SK-N-SH (cell line): ENCODE data around the gene ARID1B. TPM values are rescaled to one million over a fixed set of nuclear protein-coding genes. Genes with fewer than 3 reads are reported as not detected.

Experiments
- CTCF ChIA-PET: fragments of 300-600, 350-600 bp; formaldehyde crosslinking; extraction: SDS; loops from one replicate; lab custom pipeline; 2021; lab: Yijun Ruan, JAX
- POLR2A ChIA-PET: fragments of 350-600 bp; sonication (Branson Sonifier 250); formaldehyde crosslinking; extraction: SDS; loops from one replicate; lab custom pipeline; 2020; ENCODE audit warnings: antibody characterized with exemption, inconsistent platforms; lab: Yijun Ruan, JAX
- DNase-seq: peaks from one replicate; pipeline ENCODE4 v3.0.0; 2012
- H2AFZ ChIP-seq: fragments of 200-600 bp; sonication (generic); 2 replicates; pipeline ENCODE4 v1.8.1; 2016; ENCODE audit warnings: antibody characterized with exemption, mild to moderate bottlenecking, low read depth
- H3F3A ChIP-seq: fragments of 200-600 bp; sonication (generic); replicated peaks from 2 replicates; pipeline ENCODE3; 2016; ENCODE audit warnings: antibody characterized with exemption, mild to moderate bottlenecking; ENCODE audit not compliant: insufficient read depth
- H3K27ac ChIP-seq, 2 experiments: fragments of 200-500 bp in 1 of 2; fragments of 200-600 bp in 1 of 2; sonication (Bioruptor generic) in 1 of 2; sonication (generic), shearing (Covaris generic) in 1 of 2; 2 replicates each; pipeline versions ENCODE4 v1.5.1 to v1.6.1; 2014 to 2016; ENCODE audit warnings: low read depth in 2 of 2, inconsistent platforms in 1 of 2, low read length in 1 of 2, mild to moderate bottlenecking in 1 of 2, mixed read lengths in 1 of 2
- H3K27me3 ChIP-seq: fragments of 200-600 bp; sonication (generic), shearing (Covaris generic); 2 replicates; pipeline ENCODE4 v1.6.1; 2016; ENCODE audit warnings: mixed run types; ENCODE audit not compliant: insufficient read depth
- H3K36me3 ChIP-seq, 2 experiments: fragments of 200-500 bp in 1 of 2; fragments of 200-600 bp in 1 of 2; sonication (Bioruptor generic) in 1 of 2; sonication (generic) in 1 of 2; replicated peaks in 1 of 2; 2 replicates each; pipeline versions ENCODE3 to v1.5.1; 2014 to 2016; ENCODE audit warnings: low read length in 1 of 2, mild to moderate bottlenecking in 1 of 2; ENCODE audit not compliant: insufficient read depth in 2 of 2, control insufficient read depth in 1 of 2
- H3K4me1 ChIP-seq, 2 experiments: fragments of 200-500 bp in 1 of 2; fragments of 200-600 bp in 1 of 2; sonication (Bioruptor generic) in 1 of 2; sonication (generic), shearing (Covaris generic) in 1 of 2; 2 replicates each; pipeline versions ENCODE4 v1.5.1 to v1.6.1; 2014 to 2016; ENCODE audit warnings: low read depth in 1 of 2, low read length in 1 of 2, mixed run types in 1 of 2; ENCODE audit not compliant: insufficient read depth in 2 of 2, control insufficient read depth in 1 of 2
- H3K4me2 ChIP-seq: fragments of 200-600 bp; sonication (generic), shearing (Covaris generic); 2 replicates; pipeline ENCODE4 v1.6.1; 2017; ENCODE audit warnings: mixed run types
- H3K4me3 ChIP-seq, 2 experiments: fragments of 200-500 bp in 1 of 2; fragments of 200-600 bp in 1 of 2; sonication (Bioruptor generic) in 1 of 2; sonication (generic), shearing (Covaris generic) in 1 of 2; 2 replicates each; pipeline versions ENCODE4 v1.5.1 to v1.8.1; 2014 to 2016; ENCODE audit warnings: low read depth in 2 of 2, inconsistent platforms in 1 of 2, low read length in 1 of 2, mild to moderate bottlenecking in 1 of 2, mixed read lengths in 1 of 2, moderate library complexity in 1 of 2
- H3K79me2 ChIP-seq: fragments of 200-600 bp; sonication (generic); 2 replicates; pipeline ENCODE4 v1.8.1; 2017; ENCODE audit warnings: mild to moderate bottlenecking; ENCODE audit not compliant: insufficient read depth
- H3K9ac ChIP-seq: fragments of 200-600 bp; sonication (generic); 2 replicates; pipeline ENCODE4 v1.6.1; 2017; ENCODE audit warnings: mixed run types
- H3K9me2 ChIP-seq: fragments of 200-600 bp; sonication (generic); 2 replicates; pipeline ENCODE4 v1.6.1; 2017; ENCODE audit warnings: mixed run types
- H3K9me3 ChIP-seq: fragments of 200-600 bp; sonication (generic); 2 replicates; pipeline ENCODE4 v1.6.1; 2017; ENCODE audit warnings: mixed run types, mild to moderate bottlenecking, moderate library complexity
- H4K20me1 ChIP-seq: fragments of 200-600 bp; sonication (generic); 2 replicates; pipeline ENCODE4 v1.6.1; 2017; ENCODE audit warnings: mild to moderate bottlenecking, mixed run types; ENCODE audit not compliant: insufficient read depth
- FOSL2 ChIP-seq: IDR thresholded peaks from 2 replicates; pipeline ENCODE4 v1.4.0; 2012; ENCODE audit warnings: low read depth, mild to moderate bottlenecking, moderate library complexity, borderline replicate concordance
- FOXM1 ChIP-seq: IDR thresholded peaks from 2 replicates; pipeline ENCODE4 v1.4.0; 2012; ENCODE audit warnings: low read depth, mild to moderate bottlenecking
- GABPA ChIP-seq: IDR thresholded peaks from 2 replicates; pipeline ENCODE4 v1.4.0; 2012; ENCODE audit warnings: low read depth, mild to moderate bottlenecking
- GATA2 ChIP-seq: sonication (generic); formaldehyde crosslinking; IDR thresholded peaks from 2 replicates; pipeline ENCODE4 v1.5.0; 2020; ENCODE audit warnings: mild to moderate bottlenecking, missing genetic modification reagents
- IRF3 ChIP-seq: fragments of 150-350 bp; IDR thresholded peaks from 2 replicates; pipeline ENCODE4 v1.6.1; 2016; ENCODE audit warnings: mild to moderate bottlenecking, low read depth, low read length
- MAX ChIP-seq: IDR thresholded peaks from 2 replicates; pipeline ENCODE4 v1.4.0; 2012; ENCODE audit warnings: low read depth
- MEF2A ChIP-seq: IDR thresholded peaks from 2 replicates; pipeline ENCODE4 v1.4.0; 2012; ENCODE audit warnings: low read depth, borderline replicate concordance
- MXI1 ChIP-seq: IDR thresholded peaks from 2 replicates; pipeline ENCODE4 v1.6.1; 2012; ENCODE audit warnings: mild to moderate bottlenecking, low read depth, low read length, improper control_type of control experiment
- NRF1 ChIP-seq: IDR thresholded peaks from 2 replicates; pipeline ENCODE4 v1.6.1; 2012; ENCODE audit warnings: low read depth, mild to moderate bottlenecking, low read length
- PBX3 ChIP-seq: IDR thresholded peaks from 2 replicates; pipeline ENCODE4; 2012
- POLR2AphosphoS5 ChIP-seq: IDR thresholded peaks from 2 replicates; pipeline ENCODE4 v1.6.1; 2012; ENCODE audit warnings: low read depth, low read length
- RCOR1 ChIP-seq: fragments of 150-350 bp; IDR thresholded peaks from 2 replicates; pipeline ENCODE4 v1.6.1; 2017; ENCODE audit warnings: antibody characterized with exemption, low read length
- REST ChIP-seq: IDR thresholded peaks from 2 replicates; pipeline ENCODE4 v1.6.1; 2012; ENCODE audit warnings: mild to moderate bottlenecking, low read depth, low read length, moderate library complexity
- RFX5 ChIP-seq: IDR thresholded peaks from 2 replicates; pipeline ENCODE4 v1.6.1; 2012; ENCODE audit warnings: mild to moderate bottlenecking, improper control_type of control experiment, low read length
- SMC3 ChIP-seq: IDR thresholded peaks from 2 replicates; pipeline ENCODE4 v1.6.1; 2012; ENCODE audit warnings: low read depth, low read length, improper control_type of control experiment
- TEAD4 ChIP-seq: IDR thresholded peaks from 2 replicates; pipeline ENCODE4 v1.4.0; 2012; ENCODE audit warnings: mild to moderate bottlenecking, borderline replicate concordance; ENCODE audit not compliant: insufficient read depth
- YY1 ChIP-seq: IDR thresholded peaks from 2 replicates; pipeline ENCODE4 v1.4.0; 2012; ENCODE audit warnings: low read depth, mild to moderate bottlenecking
- WGBS: methylation state at CpG from one replicate; pipeline ENCODE4 v1.1.6; 2017; ENCODE audit warnings: low lambda C conversion rate; 5-methylcytosine and 5-hydroxymethylcytosine counted together
- polyA plus RNA-seq, 3 experiments: library from polyadenylated mRNA; depleted of rRNA; stranded (reverse); fragments of >200 nt; gene quantifications; 2 replicates each; pipeline ENCODE4 v1.2.3, GENCODE V29; 2012
- TF ChIP-seq, protein P1 (sequence below): fragments of 150-350 bp; IDR thresholded peaks from 2 replicates; pipeline ENCODE4 v1.6.1; 2017; ENCODE audit warnings: antibody characterized with exemption, low read length, low read depth, borderline replicate concordance

ARID1B gene
- polyA plus RNA-seq, 1 of the 3 experiments (the other 2 are of a cell fraction), result 13.6 TPM

- ChIA-PET CTCF (interaction anchor here (0.6 to 1.5 kb wide), 2 partner anchors 16 to 158 kb away, joined by 3 to 4 read pairs; no protein-coding TSS in a partner anchor), POLR2A (no interaction called here)
- Histone ChIP-seq H3K9ac (no peak overlapping the region), H3K4me3 (no peak overlapping the region), H3K27ac (peak overlapping the region in 1 of 2 experiments; percentile 71; a peak in 2 of 4 replicates), H4K20me1 (peaks cover 35% of the 10 kb centered on the region), H3K4me2 (no peak overlapping the region), H3K4me1 (peaks cover 27 to 37% of the 10 kb centered on the region in 2 experiments; a peak in 3 of 4 replicates), H3K27me3 (no peaks in the 10 kb centered on the region), H3K79me2 (peaks cover 91% of the 10 kb centered on the region), H3K9me2 (no peaks in the 10 kb centered on the region), H2AFZ (no peak overlapping the region), H3F3A (peaks cover 37% of the 10 kb centered on the region), H3K36me3 (no peaks in the 10 kb centered on the region), H3K9me3 (no peaks in the 10 kb centered on the region)
- WGBS, result 98% methylated on average over 2 of the region's 2 CpGs
- TF ChIP-seq POLR2AphosphoS5 (no peak), PBX3 (no peak), RCOR1 (no peak), FOSL2 (no peak)
- DNase-seq, result no peak
Measured at GRCh38 chr6:156950084-156950483, 172.9 kb downstream of the ARID1B start.

DNA sequence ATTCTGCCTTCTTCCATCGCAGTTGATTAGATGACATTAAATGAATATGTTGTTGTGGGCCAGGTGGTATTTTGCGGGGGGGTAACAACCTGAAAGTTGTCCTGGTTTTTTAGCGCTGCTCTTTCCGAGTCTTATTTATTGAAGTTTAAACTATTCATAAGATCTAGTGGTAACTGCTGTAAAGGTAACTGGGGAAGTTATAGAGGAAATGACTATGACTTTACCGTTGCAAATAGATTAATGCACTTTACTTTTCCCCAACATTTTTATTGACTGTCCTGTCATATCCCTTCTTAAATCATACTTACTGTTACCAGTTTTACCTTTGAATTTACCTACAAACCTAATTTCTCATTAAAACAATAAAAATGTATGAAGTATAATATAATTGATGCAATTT is 173.4 kb downstream of the ARID1B start:
- TF ChIP-seq GATA2 (CRISPR knock-in tag), result no peak
- no peak for TF ChIP-seq GABPA
- no peak for TF ChIP-seq TEAD4
- no peak for TF ChIP-seq MAX
- TF ChIP-seq SMC3, result no peak
- TF ChIP-seq NRF1, result no peak
- no peak for TF ChIP-seq IRF3
- no peak for TF ChIP-seq POLR2AphosphoS5
- TF ChIP-seq RFX5, result no peak
- no peak for TF ChIP-seq YY1
- TF ChIP-seq MXI1, result no peak
- TF ChIP-seq FOXM1, result no peak
- TF ChIP-seq, protein P1, sequence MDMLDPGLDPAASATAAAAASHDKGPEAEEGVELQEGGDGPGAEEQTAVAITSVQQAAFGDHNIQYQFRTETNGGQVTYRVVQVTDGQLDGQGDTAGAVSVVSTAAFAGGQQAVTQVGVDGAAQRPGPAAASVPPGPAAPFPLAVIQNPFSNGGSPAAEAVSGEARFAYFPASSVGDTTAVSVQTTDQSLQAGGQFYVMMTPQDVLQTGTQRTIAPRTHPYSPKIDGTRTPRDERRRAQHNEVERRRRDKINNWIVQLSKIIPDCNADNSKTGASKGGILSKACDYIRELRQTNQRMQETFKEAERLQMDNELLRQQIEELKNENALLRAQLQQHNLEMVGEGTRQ, result no peak
- TF ChIP-seq PBX3, result no peak
- TF ChIP-seq MEF2A, result no peak
- TF ChIP-seq REST, result no peak
- peaks cover 91% of the 10 kb centered on the region for H3K79me2 ChIP-seq
- H3K4me1 ChIP-seq, result peaks cover 29 to 37% of the 10 kb centered on the region in 2 experiments; a peak in 3 of 4 replicates
- ChIA-PET CTCF (no interaction called here), POLR2A (no interaction called here)
- H3F3A ChIP-seq, result peaks cover 37% of the 10 kb centered on the region
- no peak for DNase-seq
- H3K27ac ChIP-seq, result no peak overlapping the region
- H3K4me2 ChIP-seq, result no peak overlapping the region
- H3K9me2 ChIP-seq, result no peaks in the 10 kb centered on the region
- H4K20me1 ChIP-seq, result peaks cover 35% of the 10 kb centered on the region
- no peak overlapping the region for H3K9ac ChIP-seq
- no peaks in the 10 kb centered on the region for H3K36me3 ChIP-seq
- no peaks in the 10 kb centered on the region for H3K27me3 ChIP-seq
- H2AFZ ChIP-seq, result no peak overlapping the region
- H3K4me3 ChIP-seq, result no peak overlapping the region
- H3K9me3 ChIP-seq, result no peaks in the 10 kb centered on the region
- 93% methylated on average over 5 of the region's 5 CpGs for WGBS
